IPS-20b (cell line): ENCODE results near the gene PLEKHA8.

Experiments
- H3K27ac ChIP-seq: one replicate; pipeline ENCODE4 v1.5.1; 2013; ENCODE audit warnings: low read length
- H3K27me3 ChIP-seq: 2 replicates; pipeline ENCODE4 v1.6.1; 2013; ENCODE audit warnings: mild to moderate bottlenecking, low read length, inconsistent platforms; ENCODE audit not compliant: insufficient read depth
- H3K36me3 ChIP-seq: 2 replicates; pipeline ENCODE4 v1.6.1; 2013; ENCODE audit warnings: low read depth, mild to moderate bottlenecking, inconsistent platforms, low read length, moderate library complexity; ENCODE audit not compliant: insufficient read depth
- H3K4me1 ChIP-seq: 2 replicates; pipeline ENCODE4 v1.6.1; 2013; ENCODE audit warnings: mild to moderate bottlenecking, control low read depth, inconsistent platforms, low read length, moderate library complexity; ENCODE audit not compliant: insufficient read depth
- H3K4me3 ChIP-seq: 2 replicates; pipeline ENCODE4 v1.5.1; 2013; ENCODE audit warnings: mild to moderate bottlenecking, low read length, inconsistent platforms
- H3K9ac ChIP-seq: 2 replicates; pipeline ENCODE4 v1.6.1; 2013; ENCODE audit warnings: low read depth, mild to moderate bottlenecking, inconsistent platforms, low read length, moderate library complexity
- H3K9me3 ChIP-seq: 2 replicates; pipeline ENCODE4 v1.6.1; 2013; ENCODE audit warnings: mild to moderate bottlenecking, low read depth, low read length, inconsistent platforms; ENCODE audit not compliant: insufficient read depth

Gene PLEKHA8

GRCh38 chr7:30173058-30173897 is 145.1 kb downstream of the PLEKHA8 start:
- Histone ChIP-seq H3K4me1 (peaks cover 16% of the 10 kb centered on the region; the same call in 1 of the 2 replicates), H3K4me3 (no peak overlapping the region), H3K27ac (no peak overlapping the region), H3K36me3 (no peaks in the 10 kb centered on the region), H3K9ac (no peak overlapping the region), H3K9me3 (no peaks in the 10 kb centered on the region), H3K27me3 (peaks cover 17% of the 10 kb centered on the region; the same call in 1 of the 2 replicates)

- Histone ChIP-seq H3K9ac (no peak overlapping the region), H3K27ac (no peak overlapping the region), H3K36me3 (no peaks in the 10 kb centered on the region), H3K4me1 (no peaks in the 10 kb centered on the region), H3K27me3 (peaks cover 7% of the 10 kb centered on the region; the same call in 1 of the 2 replicates), H3K9me3 (no peaks in the 10 kb centered on the region), H3K4me3 (no peak overlapping the region)
These were observed 147.0 kb downstream of the PLEKHA8 start for GRCh38 chr7:30175180-30175579.

- Histone ChIP-seq H3K27ac (no peak overlapping the region), H3K27me3 (peaks cover 2% of the 10 kb centered on the region; the same call in 1 of the 2 replicates), H3K4me3 (no peak overlapping the region), H3K4me1 (no peaks in the 10 kb centered on the region), H3K9me3 (no peaks in the 10 kb centered on the region), H3K36me3 (no peaks in the 10 kb centered on the region), H3K9ac (no peak overlapping the region)
These were observed 147.5 kb downstream of the PLEKHA8 start for GRCh38 chr7:30175636-30176147.

GRCh38 chr7:30176463-30177109 is 148.4 kb downstream of the PLEKHA8 start:
- Histone ChIP-seq H3K4me1 (no peaks in the 10 kb centered on the region), H3K4me3 (no peak overlapping the region), H3K9ac (no peak overlapping the region), H3K36me3 (no peaks in the 10 kb centered on the region), H3K27me3 (no peaks in the 10 kb centered on the region), H3K27ac (no peak overlapping the region), H3K9me3 (no peaks in the 10 kb centered on the region)

GRCh38 chr7:30177186-30177585 is 149.0 kb downstream of the PLEKHA8 start:
- Histone ChIP-seq H3K4me1 (no peaks in the 10 kb centered on the region), H3K27ac (no peak overlapping the region), H3K9me3 (no peaks in the 10 kb centered on the region), H3K4me3 (no peak overlapping the region), H3K9ac (no peak overlapping the region), H3K27me3 (no peaks in the 10 kb centered on the region), H3K36me3 (no peaks in the 10 kb centered on the region)

- H3K4me1 ChIP-seq, result no peaks in the 10 kb centered on the region
- no peaks in the 10 kb centered on the region for H3K27me3 ChIP-seq
- H3K36me3 ChIP-seq, result no peaks in the 10 kb centered on the region
- no peak overlapping the region for H3K27ac ChIP-seq
- no peak overlapping the region for H3K4me3 ChIP-seq
- no peak overlapping the region for H3K9ac ChIP-seq
- H3K9me3 ChIP-seq, result no peaks in the 10 kb centered on the region
These were observed 149.8 kb downstream of the PLEKHA8 start for GRCh38 chr7:30177965-30178364.

GRCh38 chr7:30178748-30179436 is 150.7 kb downstream of the PLEKHA8 start:
- Histone ChIP-seq H3K9me3 (no peaks in the 10 kb centered on the region), H3K36me3 (no peaks in the 10 kb centered on the region), H3K4me3 (no peak overlapping the region), H3K27me3 (no peaks in the 10 kb centered on the region), H3K9ac (no peak overlapping the region), H3K4me1 (no peaks in the 10 kb centered on the region), H3K27ac (no peak overlapping the region)
